Activated T-helper 1 cell treated with Interleukin-2 at 50 U/mL for 16 hours (primary cell): ENCODE data around the gene DCTPP1.
"Not testable (repeated sequence)": the region's sequence is repeated elsewhere in the genome, so short reads cannot be mapped to it uniquely, and the experiment has no call there.

ENCODE experiments used
- DNase-seq: peaks from one replicate; pipeline ENCODE4 v3.0.0-alpha.2; 2020; ENCODE audit warnings: low read depth

The DCTPP1 gene

DNA sequence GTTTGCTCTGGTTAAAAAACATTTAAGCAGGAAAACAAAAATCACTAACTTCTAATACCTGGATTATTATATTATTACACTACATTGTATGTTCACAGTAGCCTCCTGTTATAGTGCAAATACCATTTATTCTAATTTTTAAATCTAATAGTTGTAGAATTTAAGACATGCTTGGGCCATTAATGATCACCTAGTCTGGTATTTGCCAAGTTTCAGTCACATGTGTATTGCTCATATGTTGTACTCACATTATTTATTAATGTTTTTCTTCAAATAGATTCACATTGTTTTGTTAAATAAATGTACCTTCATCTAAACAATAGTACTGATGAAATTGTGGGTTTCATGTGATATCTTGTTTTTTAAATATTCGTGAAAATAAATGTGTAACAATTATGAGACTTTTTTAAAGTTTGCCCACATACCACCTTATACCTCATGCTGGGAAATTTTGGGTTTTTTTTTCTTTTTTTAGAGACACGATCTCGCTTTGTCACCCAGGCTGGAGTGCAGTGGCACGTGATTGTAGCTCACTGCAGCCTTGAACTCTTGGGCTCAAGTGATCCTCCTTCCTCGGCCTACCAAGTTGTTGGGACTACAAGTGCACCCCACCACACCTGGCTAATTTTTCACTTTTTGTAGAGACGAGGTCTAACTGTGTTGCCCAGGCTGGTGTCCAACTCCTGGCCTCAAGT, 16.6 kb downstream of the DCTPP1 start:
- DNase-seq, result no peak

- peak; percentile 89 for DNase-seq
These were observed 20.4 kb downstream of the DCTPP1 start for GRCh38 chr16:30409125-30410060.

DNA sequence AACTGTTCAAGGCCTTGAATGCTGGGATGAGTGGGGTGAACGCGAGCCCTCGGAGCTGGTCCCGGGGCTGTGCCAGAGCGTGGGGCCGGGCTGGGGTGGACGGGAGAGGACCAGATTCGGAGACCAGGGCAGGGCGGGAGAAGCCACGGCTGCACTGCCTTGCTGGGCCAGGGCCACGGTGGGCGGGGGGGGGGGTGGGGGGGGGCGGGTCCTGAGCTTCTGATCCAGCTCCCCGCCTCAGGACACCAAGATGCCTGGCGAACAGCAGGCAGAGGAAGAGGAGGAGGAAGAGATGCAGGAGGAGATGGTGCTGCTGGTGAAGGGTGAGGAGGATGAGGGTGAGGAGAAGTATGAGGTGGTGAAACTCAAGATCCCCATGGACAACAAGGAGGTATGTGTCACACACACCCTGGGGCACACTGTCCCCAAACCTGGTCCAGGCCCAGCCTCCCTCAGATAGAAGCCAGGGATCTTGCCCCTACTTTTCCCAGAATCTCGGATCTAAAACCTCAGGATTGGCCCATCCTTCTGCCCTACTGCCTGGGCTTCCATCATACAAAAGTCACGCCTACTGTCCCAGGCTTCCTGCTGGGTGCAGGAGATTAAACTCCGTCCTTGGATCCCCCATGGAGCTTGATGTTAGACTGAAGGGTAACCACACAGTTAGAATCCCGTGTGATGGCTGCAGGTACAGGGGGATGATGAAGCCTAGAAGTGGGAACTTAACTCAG, 21.9 kb downstream of the DCTPP1 start:
- DNase-seq, result no peak

- DNase-seq, result peak; percentile 84
These were observed 22.6 kb downstream of the DCTPP1 start, which contains the start of gene ZNF771 for GRCh38 chr16:30407102-30407803. Gene ZNF771 (plus strand): TSS chr16:30407606. CDS start chr16:30408054, 448 bp downstream.

DNA sequence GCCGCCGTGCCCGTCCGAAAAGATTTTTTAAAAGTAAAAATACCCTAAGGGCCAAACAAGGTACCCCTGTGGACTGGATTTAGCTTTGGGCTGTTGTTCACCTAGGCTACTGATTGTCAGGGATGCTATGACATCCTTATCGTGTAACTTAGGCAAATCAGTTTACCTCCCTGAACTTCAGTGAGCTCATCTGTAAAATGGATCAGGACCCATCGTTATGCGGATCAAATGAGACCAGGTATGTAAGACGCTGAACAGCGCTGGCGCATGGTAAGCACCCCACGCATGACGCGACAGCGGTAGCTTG, 23.1 kb downstream of the DCTPP1 start:
- no peak for DNase-seq

GRCh38 chr16:30401768-30402425, 27.9 kb downstream of the DCTPP1 start:
- no peak for DNase-seq

GRCh38 chr16:30399435-30400186, 30.2 kb downstream of the DCTPP1 start:
- DNase-seq, result no peak

DNA sequence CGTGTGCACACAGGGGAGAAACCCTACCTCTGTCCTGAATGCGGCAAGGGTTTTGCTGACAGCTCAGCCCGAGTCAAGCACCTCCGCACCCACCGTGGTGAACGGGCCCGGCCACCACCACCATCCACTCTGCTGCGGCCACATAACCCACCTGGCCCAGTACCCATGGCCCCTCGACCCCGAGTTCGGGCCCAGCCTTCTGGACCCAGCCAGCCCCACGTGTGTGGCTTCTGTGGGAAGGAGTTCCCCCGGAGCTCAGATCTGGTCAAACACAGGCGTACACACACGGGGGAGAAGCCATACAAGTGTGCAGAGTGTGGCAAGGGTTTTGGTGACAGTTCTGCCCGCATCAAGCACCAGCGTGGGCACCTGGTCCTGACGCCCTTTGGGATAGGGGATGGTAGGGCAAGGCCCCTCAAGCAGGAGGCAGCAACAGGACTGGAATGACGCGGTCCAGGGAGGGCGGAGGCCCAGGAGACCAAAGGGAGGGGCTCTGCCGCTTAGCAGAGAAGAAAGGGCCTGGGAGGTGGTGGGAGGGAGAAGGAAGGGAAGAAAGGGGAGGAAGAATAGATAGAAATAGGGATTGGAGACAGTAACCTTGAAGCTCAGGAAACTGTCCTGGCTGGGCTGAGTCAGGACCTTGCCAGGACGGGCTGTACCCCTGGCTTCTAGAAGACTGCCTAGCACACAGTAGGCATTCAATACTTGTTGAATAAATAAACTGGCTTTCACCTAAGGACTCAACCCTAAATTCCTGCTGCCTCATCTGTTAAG, 31.0 kb downstream of the DCTPP1 start:
- no peak for DNase-seq

GRCh38 chr16:30397776-30398660, 31.8 kb downstream of the DCTPP1 start:
- no peak for DNase-seq

DNA sequence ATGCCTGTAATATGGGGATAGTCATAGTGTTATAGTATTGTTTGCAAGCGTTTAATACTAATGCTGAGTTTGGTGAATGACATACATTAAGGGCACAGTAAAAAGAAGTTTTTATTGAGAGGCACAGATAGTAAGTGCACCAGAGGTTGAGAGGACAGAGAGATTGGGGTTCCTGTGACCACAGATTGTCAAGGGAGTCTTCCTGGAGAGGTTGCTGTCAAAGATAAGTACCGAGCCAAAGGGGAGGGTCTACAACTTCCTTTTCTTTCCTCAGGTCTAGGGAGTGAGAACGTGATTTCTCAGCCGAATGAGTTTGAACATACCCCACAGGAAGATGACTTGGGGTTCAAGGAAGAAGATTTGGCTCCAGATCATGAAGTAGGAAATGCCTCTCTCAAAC, 32.8 kb downstream of the DCTPP1 start:
- no peak for DNase-seq

- DNase-seq, result not testable (repeated sequence)
These were observed 33.2 kb downstream of the DCTPP1 start for GRCh38 chr16:30396627-30397026.

GRCh38 chr16:30395992-30396585, 33.7 kb downstream of the DCTPP1 start:
- no peak for DNase-seq

- DNase-seq, result peak; percentile 47
These were observed 34.5 kb downstream of the DCTPP1 start, which contains the start of gene ZNF48 for GRCh38 chr16:30395155-30395991. Gene ZNF48 (plus strand): TSS chr16:30395420. CDS start chr16:30395795, 375 bp downstream.

DNA sequence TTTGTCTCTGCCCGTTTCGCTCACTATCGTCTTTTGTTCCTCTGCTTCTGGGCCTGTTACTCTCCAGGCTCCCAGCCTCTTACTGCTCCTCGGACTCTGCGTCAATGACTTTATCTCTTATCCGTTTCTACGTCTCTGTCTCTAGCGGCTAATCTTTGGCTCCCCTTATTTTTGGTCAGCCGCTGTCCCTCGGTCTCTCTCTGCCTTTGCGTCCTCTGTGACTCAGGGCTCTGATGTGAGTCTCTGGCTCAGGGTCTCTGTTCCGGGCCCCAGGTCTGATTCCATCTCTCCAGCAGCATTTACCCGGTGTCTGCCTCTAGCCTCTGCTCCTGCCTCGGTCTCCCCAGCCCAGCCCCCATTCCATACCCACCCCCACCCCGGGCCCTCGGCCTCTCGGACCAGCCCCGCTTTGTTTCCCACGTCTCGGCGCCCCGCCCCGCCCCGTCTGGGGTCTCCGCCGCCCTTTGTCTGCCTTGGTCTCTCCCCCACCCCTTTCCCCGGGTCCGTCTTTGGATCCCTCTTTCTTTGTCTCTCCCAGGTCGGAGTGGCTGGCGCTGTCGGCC, 35.2 kb downstream of the DCTPP1 start:
- no peak for DNase-seq

DNA sequence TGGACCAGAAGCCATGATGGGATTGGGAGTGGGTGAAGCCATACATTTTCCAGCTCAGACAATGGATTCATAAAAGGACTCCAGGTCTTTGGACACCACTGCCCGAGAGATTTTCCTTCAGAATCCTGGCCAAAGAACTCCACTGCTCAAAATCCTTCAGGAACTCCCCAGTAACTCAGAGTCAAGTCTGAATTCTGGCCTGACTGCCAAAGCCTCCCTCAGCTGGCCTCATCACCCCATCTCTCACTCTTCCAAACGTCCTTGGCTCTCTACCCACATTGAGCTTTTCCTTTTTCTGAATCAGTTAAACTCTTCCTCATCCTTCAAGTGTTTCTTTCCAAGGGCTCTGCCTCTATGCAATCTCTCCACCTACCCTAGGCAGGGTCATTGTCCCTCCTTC, 46.3 kb downstream of the DCTPP1 start:
- no peak for DNase-seq

GRCh38 chr16:30382111-30382881, 47.5 kb downstream of the DCTPP1 start, which contains the start of gene SEPTIN1:
Gene SEPTIN1 (minus strand): TSS chr16:30382561. CDS start chr16:30382542, 19 bp downstream.
- peak; percentile 69 for DNase-seq
